ENCODE results near the gene SUMO2.
"Not testable (repeated sequence)": the region's sequence is repeated elsewhere in the genome, so short reads cannot be mapped to it uniquely, and the experiment has no call there.

SUMO2 gene

GRCh38 chr17:75182569-75183436, at the start of gene SUMO2:
Gene SUMO2, minus strand, starts transcription at chr17:75182959. Its CDS starts 125 bp downstream, at chr17:75182834.
- DNase-seq (ENCODE audit: low spot score): peak; percentile 92

GRCh38 chr17:75231741-75232464, 49.1 kb upstream of the SUMO2 start:
- no peak for DNase-seq (ENCODE audit: low spot score)

- no peak for DNase-seq (ENCODE audit: low spot score)
Observed at GRCh38 chr17:75231071-75231470, 48.3 kb upstream of the SUMO2 start.

GRCh38 chr17:75228847-75229246, 46.1 kb upstream of the SUMO2 start:
- DNase-seq (ENCODE audit: low spot score): no peak

GRCh38 chr17:75228305-75228704, 45.5 kb upstream of the SUMO2 start:
- peak; percentile 68 for DNase-seq (ENCODE audit: low spot score)

- no peak for DNase-seq (ENCODE audit: low spot score)
Observed at GRCh38 chr17:75227729-75228128, 45.0 kb upstream of the SUMO2 start.

GRCh38 chr17:75225016-75225415, 42.3 kb upstream of the SUMO2 start:
- DNase-seq (ENCODE audit: low spot score): no peak

- DNase-seq (ENCODE audit: low spot score): no peak
Observed at GRCh38 chr17:75219815-75220214, 37.1 kb upstream of the SUMO2 start.

GRCh38 chr17:75218131-75218530, 35.4 kb upstream of the SUMO2 start:
- DNase-seq (ENCODE audit: low spot score): no peak

- DNase-seq (ENCODE audit: low spot score): peak; percentile 56
Observed at GRCh38 chr17:75209061-75209460, 26.3 kb upstream of the SUMO2 start.

GRCh38 chr17:75208161-75208560, 25.4 kb upstream of the SUMO2 start:
- no peak for DNase-seq (ENCODE audit: low spot score)

- no peak for DNase-seq (ENCODE audit: low spot score)
Observed at GRCh38 chr17:75207760-75208159, 25.0 kb upstream of the SUMO2 start.

GRCh38 chr17:75207050-75207407, 24.3 kb upstream of the SUMO2 start:
- not testable (repeated sequence) for DNase-seq (ENCODE audit: low spot score)

GRCh38 chr17:75205793-75206163, 23.0 kb upstream of the SUMO2 start:
- DNase-seq (ENCODE audit: low spot score): no peak

GRCh38 chr17:75205037-75205792, 22.5 kb upstream of the SUMO2 start, which contains the start of gene NUP85:
Gene NUP85, plus strand, starts transcription at chr17:75205679. Its CDS starts 83 bp downstream, at chr17:75205762.
- peak; percentile 94 for DNase-seq (ENCODE audit: low spot score)

- no peak for DNase-seq (ENCODE audit: low spot score)
Observed at GRCh38 chr17:75199886-75200618, 17.3 kb upstream of the SUMO2 start.

GRCh38 chr17:75194879-75195278, 12.1 kb upstream of the SUMO2 start:
- DNase-seq (ENCODE audit: low spot score): no peak

- DNase-seq (ENCODE audit: low spot score): no peak
Observed at GRCh38 chr17:75191584-75191983, 8.8 kb upstream of the SUMO2 start.

GRCh38 chr17:75188614-75189013, 5.9 kb upstream of the SUMO2 start:
- no peak for DNase-seq (ENCODE audit: low spot score)

- DNase-seq (ENCODE audit: low spot score): no peak
Observed at GRCh38 chr17:75183999-75184884, 1.5 kb upstream of the SUMO2 start.

- no peak for DNase-seq (ENCODE audit: low spot score)
Observed at GRCh38 chr17:75182319-75182568, 515 bp downstream of the SUMO2 start.

Data from Ammon's horn (tissue), 1 donor.